Transverse colon (tissue), 4 donors: ENCODE data around the gene MRPL48. TPM values are rescaled to one million over a fixed set of nuclear protein-coding genes. Genes with fewer than 3 reads are reported as not detected.

Experiments
- DNase-seq: peaks from one replicate; pipeline ENCODE4 v3.0.0-alpha.2; 2019
- H3K27ac ChIP-seq, 4 donors: fragments of 200-600 bp; sonication (generic); 2 replicates each; pipeline ENCODE4 v1.5.1; 2016 to 2018; ENCODE audit warnings: inconsistent platforms in 4 of 4
- H3K27me3 ChIP-seq: fragments of 200-600 bp; sonication (generic); 2 replicates; pipeline ENCODE4 v1.5.1; 2017; ENCODE audit warnings: inconsistent platforms
- H3K36me3 ChIP-seq, 4 donors: fragments of 200-600 bp; sonication (generic); 2 replicates each; pipeline ENCODE4 v1.5.1; 2017 to 2019; ENCODE audit warnings: inconsistent platforms in 4 of 4
- H3K4me1 ChIP-seq, 4 donors: fragments of 200-600 bp; sonication (generic); 2 replicates each; pipeline ENCODE4 v1.5.1; 2017 to 2020; ENCODE audit warnings: inconsistent platforms in 4 of 4
- H3K4me3 ChIP-seq, 4 donors: fragments of 200-600 bp; sonication (generic); 1 replicate in 1 of 4; 2 replicates in 3 of 4; pipeline versions ENCODE4 v1.5.1 to v1.6.1; 2017 to 2019; ENCODE audit warnings: inconsistent platforms in 4 of 4
- H3K9me3 ChIP-seq, 2 donors: fragments of 200-600 bp; sonication (generic); 2 replicates each; pipeline ENCODE4 v1.5.1; 2017 to 2019; ENCODE audit warnings: inconsistent platforms in 2 of 2
- EP300 ChIP-seq: sonication (generic); formaldehyde crosslinking; IDR thresholded peaks from one replicate; pipeline ENCODE4 v1.6.1; 2017; ENCODE audit warnings: antibody characterized with exemption, low read depth
- POLR2A ChIP-seq: fragments of 450-650 bp; IDR thresholded peaks from one replicate; pipeline ENCODE4 v1.6.1; 2016; ENCODE audit warnings: antibody characterized with exemption, mild to moderate bottlenecking, moderate library complexity
- POLR2AphosphoS5 ChIP-seq, 3 donors: sonication (generic); formaldehyde crosslinking; IDR thresholded peaks; one replicate each; pipeline ENCODE4 v1.6.1; 2016; ENCODE audit warnings: antibody characterized with exemption in 3 of 3
- WGBS, 2 donors: methylation state at CpG; one replicate each; pipeline ENCODE4 v1.1.5; 2018; ENCODE audit warnings: low coverage in 1 of 2; 5-methylcytosine and 5-hydroxymethylcytosine counted together
- in situ Hi-C, 4 donors: fragments of 200-750 bp; cut with MboI; loops; one replicate each; pipeline versions ENCODE4 v1.15.0 to v1.15.1; 2017; ENCODE audit warnings: low sequenced_read_pairs in 3 of 4, low pct_ligation_motif_present in 1 of 4, low pct_unique_long_range_greater_than_20kb in 1 of 4
- intact Hi-C: fragments of 100-400 bp; cut with DNase I; formaldehyde crosslinking; loops from one replicate; pipeline ENCODE4 v1.15.1; 2023; ENCODE audit warnings: low total_unique reads
- total RNA-seq, 4 donors: library from RNA; depleted of rRNA; stranded (reverse); fragments of >200 nt; gene quantifications; one replicate each; pipeline ENCODE4 v1.1.0, GENCODE V29; 2016
- TF ChIP-seq, protein P1 (sequence below), 5 experiments: fragments of 200-600 bp in 3 of 5; fragments of 450-650 bp in 2 of 5; sonication (generic) in 3 of 5; IDR thresholded peaks; 1 replicate in 2 of 5; 2 replicates in 3 of 5; pipeline ENCODE4 v1.5.1; 2016 to 2017; ENCODE audit warnings: antibody characterized with exemption in 5 of 5, inconsistent platforms in 3 of 5, mild to moderate bottlenecking in 2 of 5, moderate library complexity in 1 of 5

MRPL48 gene
- total RNA-seq, 4 donors from 2014 or later, result 10.5 to 21.1 (median 21.0) TPM; not detected in 1

DNA sequence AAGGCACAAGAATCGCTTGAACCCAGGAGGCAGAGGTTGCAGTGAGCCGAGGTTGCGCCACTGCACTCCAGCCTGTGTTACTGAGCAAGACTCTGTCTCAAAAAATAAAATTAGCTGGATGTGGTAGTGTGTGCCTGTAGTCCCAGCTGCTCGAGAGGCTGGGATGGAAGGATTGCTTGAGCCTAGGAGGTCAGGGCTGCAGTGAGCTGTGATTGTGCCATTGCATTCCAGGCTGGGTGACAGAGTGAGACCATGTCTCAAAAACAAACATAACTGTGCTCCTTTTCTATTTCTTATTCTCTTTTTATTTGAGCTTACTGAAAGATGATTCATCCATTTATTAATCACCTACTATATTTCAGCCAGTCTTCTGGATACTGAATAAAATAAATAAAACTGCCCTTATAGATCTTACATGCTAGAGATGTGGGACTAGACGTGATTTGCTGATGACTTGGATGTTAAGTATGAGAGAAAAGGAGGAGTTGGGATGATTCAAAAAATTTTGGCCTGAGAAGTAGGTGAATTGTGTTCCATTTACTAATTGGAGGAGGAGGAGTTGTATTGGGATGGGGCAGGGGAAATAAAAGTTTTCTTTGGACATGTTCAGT lies 107.2 kb downstream of the MRPL48 start:
- in situ Hi-C loops (no loop called here), intact Hi-C loops (no loop called here)
- no peak for TF ChIP-seq EP300
- no peak for TF ChIP-seq POLR2AphosphoS5 (IDR thresholded peaks at IDR 0.05)
- TF ChIP-seq, protein P1, sequence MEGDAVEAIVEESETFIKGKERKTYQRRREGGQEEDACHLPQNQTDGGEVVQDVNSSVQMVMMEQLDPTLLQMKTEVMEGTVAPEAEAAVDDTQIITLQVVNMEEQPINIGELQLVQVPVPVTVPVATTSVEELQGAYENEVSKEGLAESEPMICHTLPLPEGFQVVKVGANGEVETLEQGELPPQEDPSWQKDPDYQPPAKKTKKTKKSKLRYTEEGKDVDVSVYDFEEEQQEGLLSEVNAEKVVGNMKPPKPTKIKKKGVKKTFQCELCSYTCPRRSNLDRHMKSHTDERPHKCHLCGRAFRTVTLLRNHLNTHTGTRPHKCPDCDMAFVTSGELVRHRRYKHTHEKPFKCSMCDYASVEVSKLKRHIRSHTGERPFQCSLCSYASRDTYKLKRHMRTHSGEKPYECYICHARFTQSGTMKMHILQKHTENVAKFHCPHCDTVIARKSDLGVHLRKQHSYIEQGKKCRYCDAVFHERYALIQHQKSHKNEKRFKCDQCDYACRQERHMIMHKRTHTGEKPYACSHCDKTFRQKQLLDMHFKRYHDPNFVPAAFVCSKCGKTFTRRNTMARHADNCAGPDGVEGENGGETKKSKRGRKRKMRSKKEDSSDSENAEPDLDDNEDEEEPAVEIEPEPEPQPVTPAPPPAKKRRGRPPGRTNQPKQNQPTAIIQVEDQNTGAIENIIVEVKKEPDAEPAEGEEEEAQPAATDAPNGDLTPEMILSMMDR (IDR thresholded peaks at IDR 0.05), result no peak
- TF ChIP-seq POLR2A, result no peak
- Histone ChIP-seq H3K27ac (no peak overlapping the region), H3K9me3 (no peaks in the 10 kb centered on the region), H3K27me3 (no peaks in the 10 kb centered on the region), H3K4me1 (no peaks in the 10 kb centered on the region), H3K36me3 (peaks cover 0 to 21% (median 6%) of the 10 kb centered on the region in 4 donors), H3K4me3 (no peak overlapping the region)
- WGBS, 2 donors, result 91 to 94% methylated on average over 5 of the region's 5 CpGs
- no peak for DNase-seq

DNA sequence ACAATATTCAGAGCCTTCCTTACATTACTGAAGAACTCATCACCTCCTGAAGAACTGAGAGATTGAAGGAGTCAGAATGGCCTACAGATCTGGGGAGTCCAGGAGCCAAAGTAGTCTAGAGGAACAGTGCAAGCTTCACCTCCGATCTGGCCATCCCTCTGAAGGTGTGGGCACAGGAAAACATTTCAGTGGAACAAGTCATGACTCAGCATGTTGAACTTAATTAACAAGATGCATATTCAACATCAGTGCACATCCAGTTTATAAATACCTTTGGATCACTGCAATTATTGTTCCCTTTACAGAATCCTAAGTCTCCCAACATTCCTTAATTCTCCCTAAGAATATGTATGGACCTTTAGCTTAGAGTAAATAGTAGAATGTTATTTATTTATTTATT lies 114.6 kb downstream of the MRPL48 start:
- Histone ChIP-seq H3K4me3 (no peak overlapping the region), H3K27ac (no peak overlapping the region), H3K36me3 (peaks cover 0 to 5% (median 2%) of the 10 kb centered on the region in 4 donors), H3K4me1 (no peaks in the 10 kb centered on the region), H3K9me3 (no peaks in the 10 kb centered on the region), H3K27me3 (no peaks in the 10 kb centered on the region)
- in situ Hi-C loops, result no loop called here
- no peak for DNase-seq
- WGBS, 2 donors, result 96 to 100% methylated on average over 1 of the region's 1 CpG
- TF ChIP-seq POLR2AphosphoS5 (IDR thresholded peaks at IDR 0.05) (no peak), POLR2A (no peak), EP300 (no peak)
- TF ChIP-seq, protein P1 (IDR thresholded peaks at IDR 0.05), result no peak
- intact Hi-C loops, result no loop called here

DNA sequence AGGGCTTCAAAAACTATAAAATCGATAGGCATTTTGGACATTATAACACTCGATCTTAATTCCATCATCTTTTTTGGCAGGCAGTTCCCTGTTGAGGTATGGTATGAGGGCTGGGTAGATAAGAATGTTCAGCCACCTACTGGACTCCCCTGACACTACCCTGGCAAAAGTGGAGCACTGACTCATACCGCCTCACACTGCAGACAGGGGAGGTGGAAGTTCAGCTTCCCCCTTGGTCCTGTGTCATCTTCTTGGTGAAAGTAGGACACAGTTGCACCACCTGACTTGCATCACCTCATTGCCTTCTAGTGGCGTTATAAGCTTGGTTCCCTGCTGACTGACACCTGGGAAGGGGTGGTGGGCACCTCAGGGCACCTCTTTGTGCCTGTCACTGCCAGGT lies 119.5 kb downstream of the MRPL48 start:
- TF ChIP-seq POLR2AphosphoS5 (IDR thresholded peaks at IDR 0.05), result no peak
- H3K4me3 ChIP-seq, result no peak overlapping the region
- no peak for DNase-seq
- H3K27ac ChIP-seq, result no peak overlapping the region
- peaks cover 0 to 9% (median 4%) of the 10 kb centered on the region in 4 donors for H3K36me3 ChIP-seq
- WGBS, 2 donors, result 88 to 89% methylated on average over 2 to 4 of the region's 4 CpGs
- no peaks in the 10 kb centered on the region for H3K27me3 ChIP-seq
- in situ Hi-C loops, result no loop called here
- intact Hi-C loops, result no loop called here
- H3K4me1 ChIP-seq, result no peaks in the 10 kb centered on the region
- H3K9me3 ChIP-seq, result no peaks in the 10 kb centered on the region

DNA sequence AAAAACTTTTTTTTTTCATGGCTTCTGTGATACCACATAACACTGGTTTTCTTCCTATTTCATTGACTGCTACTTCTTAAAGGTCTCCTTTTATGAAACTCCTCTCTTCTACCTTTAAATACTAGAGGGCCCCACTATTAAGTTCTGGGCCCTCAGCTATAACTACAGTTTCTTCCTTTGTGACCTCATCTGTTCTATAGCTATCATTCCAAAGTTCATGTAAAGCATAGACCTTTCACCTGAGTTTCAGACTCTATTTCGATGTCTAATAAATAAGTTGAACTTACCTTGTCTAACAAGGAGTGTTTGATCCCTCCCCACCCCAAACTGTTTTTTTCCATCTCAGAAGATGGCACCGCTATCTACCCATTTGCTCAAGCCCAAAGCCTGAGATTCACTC lies 124.4 kb downstream of the MRPL48 start:
- WGBS, 2 donors, result 88 to 90% methylated on average over 2 of the region's 2 CpGs
- Histone ChIP-seq H3K27me3 (no peaks in the 10 kb centered on the region), H3K4me3 (no peak overlapping the region), H3K27ac (no peak overlapping the region), H3K4me1 (no peaks in the 10 kb centered on the region), H3K9me3 (no peaks in the 10 kb centered on the region), H3K36me3 (peaks cover 0 to 28% (median 11%) of the 10 kb centered on the region in 4 donors)
- intact Hi-C loops (no loop called here), in situ Hi-C loops (no loop called here)
- TF ChIP-seq EP300 (no peak), POLR2AphosphoS5 (IDR thresholded peaks at IDR 0.05) (no peak)
- TF ChIP-seq, protein P1 (IDR thresholded peaks at IDR 0.05), result no peak
- DNase-seq, result no peak

DNA sequence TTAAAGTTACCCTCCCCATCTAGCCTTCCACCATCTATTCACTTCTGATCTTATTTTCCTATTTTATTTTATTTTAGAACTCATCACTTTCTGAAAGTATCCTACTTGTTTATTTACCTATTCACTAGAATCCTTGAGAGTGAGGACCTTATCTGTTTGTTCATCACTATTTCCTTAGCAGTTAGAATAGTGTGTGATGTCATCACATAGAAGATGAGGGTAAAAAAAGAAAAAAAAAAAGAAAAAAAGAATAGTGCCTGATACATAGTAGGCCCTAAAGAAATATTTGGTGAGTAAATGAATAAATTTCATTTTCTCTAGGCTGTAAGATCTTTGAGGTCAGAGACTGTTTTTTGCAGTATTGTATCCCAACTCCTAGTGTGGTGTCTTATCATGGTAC lies 125.8 kb downstream of the MRPL48 start:
- H3K4me3 ChIP-seq, result no peak overlapping the region
- in situ Hi-C loops, result no loop called here
- no peak for TF ChIP-seq POLR2AphosphoS5 (IDR thresholded peaks at IDR 0.05)
- TF ChIP-seq EP300, result no peak
- TF ChIP-seq, protein P1 (IDR thresholded peaks at IDR 0.05), result no peak
- TF ChIP-seq POLR2A, result no peak
- peaks cover 0 to 35% (median 17%) of the 10 kb centered on the region in 4 donors for H3K36me3 ChIP-seq
- H3K9me3 ChIP-seq, result no peaks in the 10 kb centered on the region
- H3K4me1 ChIP-seq, result no peaks in the 10 kb centered on the region
- intact Hi-C loops, result no loop called here
- H3K27ac ChIP-seq, result no peak overlapping the region
- H3K27me3 ChIP-seq, result no peaks in the 10 kb centered on the region
- DNase-seq, result no peak
